Activated T-cell treated with anti-CD3 and anti-CD28 coated beads, Interleukin-2, amount 50 U/mL, for 24 hours (primary cell): ENCODE measurements around the gene CBFB.

Experiments used
- DNase-seq: peaks from one replicate; pipeline ENCODE4 v3.0.0-alpha.2; 2020
- H3K27ac Mint-ChIP-seq: 2 replicates; pipeline ENCODE4 v1.8.0; 2020; ENCODE audit warnings: mild to moderate bottlenecking, mixed read lengths
- H3K27me3 Mint-ChIP-seq: 2 replicates; pipeline ENCODE4 v1.8.0; 2020; ENCODE audit warnings: mixed read lengths
- H3K36me3 Mint-ChIP-seq: 2 replicates; pipeline ENCODE4 v1.8.0; 2020; ENCODE audit warnings: low read depth, mixed read lengths
- H3K4me1 Mint-ChIP-seq: 2 replicates; pipeline ENCODE4 v1.8.0; 2020; ENCODE audit warnings: low read depth, mixed read lengths
- H3K4me3 Mint-ChIP-seq: 2 replicates; pipeline ENCODE4 v1.8.0; 2020; ENCODE audit warnings: mild to moderate bottlenecking, moderate library complexity, mixed read lengths
- H3K9me3 Mint-ChIP-seq: 2 replicates; pipeline ENCODE4 v1.8.0; 2020; ENCODE audit warnings: mixed read lengths

Gene CBFB

DNA sequence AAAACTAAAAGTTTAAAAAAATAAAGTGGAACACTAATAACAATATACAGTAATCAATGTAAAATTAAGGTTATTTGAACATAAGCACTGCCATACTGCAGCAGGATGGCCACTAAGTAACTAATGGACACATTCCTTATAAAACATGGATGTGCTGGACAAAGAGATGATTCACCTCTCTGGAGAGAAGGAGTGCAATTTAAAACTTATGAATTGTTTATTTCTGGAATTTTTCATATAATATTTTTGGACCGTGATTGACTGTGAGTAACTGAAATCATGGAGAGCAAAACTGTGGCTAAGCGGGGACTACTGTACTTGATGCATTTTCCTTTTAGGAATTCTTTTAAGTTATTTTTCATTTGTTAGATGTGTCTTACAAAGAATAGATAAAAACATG, 21.8 kb downstream of the CBFB start:
- no peak for DNase-seq
- peaks cover 42% of the 10 kb centered on the region for H3K4me1 Mint-ChIP-seq
- H3K27me3 Mint-ChIP-seq: no peaks in the 10 kb centered on the region
- H3K27ac Mint-ChIP-seq: no peak overlapping the region
- H3K4me3 Mint-ChIP-seq: no peak overlapping the region
- H3K9me3 Mint-ChIP-seq: no peaks in the 10 kb centered on the region
- peaks cover 51% of the 10 kb centered on the region for H3K36me3 Mint-ChIP-seq

DNA sequence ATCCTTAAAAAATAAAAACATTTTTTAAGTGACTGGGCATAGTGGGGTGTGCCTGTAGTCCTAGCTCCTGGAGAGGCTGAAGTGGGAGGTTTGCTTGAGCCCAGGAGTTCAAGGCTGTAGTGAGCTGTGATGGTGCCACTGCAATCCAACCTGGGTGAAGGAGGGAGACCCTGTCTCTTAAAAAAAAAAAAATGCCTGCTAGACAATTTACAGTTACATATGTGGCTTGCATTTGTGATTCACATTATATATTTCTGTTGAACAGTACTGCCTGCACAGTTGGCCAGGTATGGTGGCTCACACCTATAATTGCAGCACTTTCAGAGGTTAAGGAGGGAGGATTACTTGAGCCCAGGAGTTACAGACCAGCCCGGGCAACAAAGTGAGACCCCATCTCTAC, 23.4 kb downstream of the CBFB start:
- H3K4me3 Mint-ChIP-seq: peak overlapping the region; percentile 62
- H3K4me1 Mint-ChIP-seq: peaks cover 48% of the 10 kb centered on the region
- H3K27me3 Mint-ChIP-seq: no peaks in the 10 kb centered on the region
- peaks cover 46% of the 10 kb centered on the region for H3K36me3 Mint-ChIP-seq
- H3K27ac Mint-ChIP-seq: peak overlapping the region; percentile 97
- H3K9me3 Mint-ChIP-seq: no peaks in the 10 kb centered on the region
- DNase-seq: no peak

DNA sequence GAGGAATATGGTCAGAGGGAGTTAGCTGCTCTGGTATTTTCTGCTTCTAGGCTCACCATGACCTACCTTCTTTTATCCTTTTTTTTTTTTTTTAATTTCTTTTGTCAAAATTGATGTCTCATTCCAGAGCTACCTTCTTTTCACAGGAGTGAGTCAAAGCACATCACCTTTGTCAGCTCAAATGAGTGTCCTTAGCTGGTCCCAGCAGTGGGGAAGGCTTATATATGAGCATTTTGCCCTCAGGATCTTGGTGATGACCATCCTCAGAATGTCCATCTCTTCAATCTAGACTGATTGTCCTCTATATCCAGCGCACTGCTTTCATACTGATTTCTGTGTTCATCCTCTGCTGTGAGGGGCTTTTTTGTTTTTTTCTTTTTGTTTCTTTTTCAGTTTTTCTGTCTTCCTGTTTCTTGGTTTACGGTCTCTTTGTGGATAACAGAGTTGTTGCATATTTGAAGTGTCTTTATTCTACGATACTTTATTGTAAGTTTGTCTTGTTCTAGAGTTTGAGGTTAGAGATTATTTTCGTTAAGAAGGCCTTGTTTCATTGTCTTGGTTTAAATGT, 24.9 kb downstream of the CBFB start:
- peaks cover 60% of the 10 kb centered on the region for H3K4me1 Mint-ChIP-seq
- peaks cover 49% of the 10 kb centered on the region for H3K36me3 Mint-ChIP-seq
- no peaks in the 10 kb centered on the region for H3K27me3 Mint-ChIP-seq
- H3K9me3 Mint-ChIP-seq: no peaks in the 10 kb centered on the region
- H3K4me3 Mint-ChIP-seq: peak overlapping the region; percentile 62
- peak overlapping the region; percentile 97 for H3K27ac Mint-ChIP-seq
- DNase-seq: no peak

DNA sequence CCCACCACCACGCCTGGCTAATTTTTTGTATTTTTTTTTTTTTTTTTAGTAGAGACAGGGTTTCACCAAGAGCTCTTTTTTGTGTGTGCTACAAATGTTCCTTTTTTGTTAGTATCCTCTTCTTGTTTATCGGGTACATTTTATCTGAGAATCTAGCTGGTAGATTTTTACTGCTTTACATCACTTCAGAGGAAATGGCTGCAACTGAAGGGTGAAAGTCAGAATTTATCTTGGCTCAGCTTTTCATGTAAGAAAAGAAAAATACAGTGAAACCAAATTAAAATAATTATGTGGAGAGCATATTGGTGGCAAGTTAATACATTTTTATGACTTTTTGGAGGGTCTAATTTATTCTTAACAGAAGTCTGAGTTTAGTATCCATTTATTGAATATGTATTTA, 26.0 kb downstream of the CBFB start:
- H3K36me3 Mint-ChIP-seq: peaks cover 55% of the 10 kb centered on the region
- peak overlapping the region; percentile 23 for H3K4me3 Mint-ChIP-seq
- no peaks in the 10 kb centered on the region for H3K27me3 Mint-ChIP-seq
- peak overlapping the region; percentile 97 for H3K27ac Mint-ChIP-seq
- DNase-seq: no peak
- no peaks in the 10 kb centered on the region for H3K9me3 Mint-ChIP-seq
- H3K4me1 Mint-ChIP-seq: peaks cover 64% of the 10 kb centered on the region

DNA sequence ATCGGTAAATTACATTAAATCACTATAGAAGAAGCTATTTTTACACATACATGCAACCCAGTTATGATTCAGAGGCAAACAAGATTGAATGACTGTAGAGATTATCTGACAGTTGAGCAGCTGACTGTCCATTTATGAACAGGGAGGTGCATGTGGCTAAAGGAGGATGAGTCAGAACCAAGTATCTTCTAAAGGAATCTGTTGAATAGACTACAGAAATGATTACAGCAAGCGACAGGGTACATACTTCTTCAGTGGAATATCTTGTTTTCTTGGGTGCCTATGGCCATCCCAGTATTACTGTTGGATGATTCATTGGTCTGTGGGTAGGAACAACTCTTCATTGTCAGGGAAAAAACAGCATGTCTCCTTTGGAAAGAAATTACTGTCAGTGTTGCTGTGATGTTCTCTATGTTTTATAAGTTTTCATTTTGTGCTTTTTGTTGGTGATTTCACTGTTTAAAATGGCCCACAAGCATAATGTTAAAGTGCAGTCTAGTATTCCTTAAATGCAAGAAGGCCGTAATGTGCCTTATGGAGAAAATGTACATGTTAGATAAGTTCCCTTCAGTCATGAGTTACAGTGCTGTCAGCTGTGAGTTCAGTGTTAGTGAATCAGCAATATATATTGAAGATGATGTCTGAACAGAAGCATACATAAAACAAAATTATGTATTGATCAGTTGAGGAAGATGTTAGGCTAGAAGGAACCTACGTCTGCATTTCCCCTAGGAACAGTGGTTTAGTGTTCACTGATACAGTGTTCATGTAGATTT, 27.0 kb downstream of the CBFB start:
- Mint-ChIP-seq H3K4me3 (peak overlapping the region; percentile 47), H3K27me3 (no peaks in the 10 kb centered on the region), H3K9me3 (no peaks in the 10 kb centered on the region), H3K36me3 (peaks cover 59% of the 10 kb centered on the region), H3K4me1 (peaks cover 67% of the 10 kb centered on the region), H3K27ac (peak overlapping the region; percentile 97)
- no peak for DNase-seq

DNA sequence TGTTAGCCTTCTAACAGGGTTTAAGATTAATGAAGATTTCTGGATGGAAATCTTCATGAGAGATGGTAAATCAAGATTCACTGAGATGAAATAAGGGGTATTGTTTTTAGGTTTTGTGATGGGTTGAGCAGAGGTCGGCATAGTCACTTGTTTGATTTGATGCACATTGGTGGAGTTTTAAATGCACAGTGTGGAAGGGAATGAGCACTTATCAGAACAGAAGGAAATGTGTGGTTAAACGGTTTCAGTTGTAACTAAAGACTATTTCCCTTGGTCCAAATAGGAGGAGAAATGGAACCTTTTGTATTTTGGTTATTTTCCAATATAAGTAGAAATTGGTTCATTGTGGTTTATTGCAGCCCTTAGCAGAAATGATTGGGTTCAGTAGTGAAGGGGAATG, 34.1 kb downstream of the CBFB start:
- peak overlapping the region; percentile 29 for H3K27ac Mint-ChIP-seq
- peaks cover 56% of the 10 kb centered on the region for H3K36me3 Mint-ChIP-seq
- H3K9me3 Mint-ChIP-seq: no peaks in the 10 kb centered on the region
- DNase-seq: no peak
- H3K4me1 Mint-ChIP-seq: peaks cover 27% of the 10 kb centered on the region
- H3K4me3 Mint-ChIP-seq: no peak overlapping the region
- no peaks in the 10 kb centered on the region for H3K27me3 Mint-ChIP-seq

DNA sequence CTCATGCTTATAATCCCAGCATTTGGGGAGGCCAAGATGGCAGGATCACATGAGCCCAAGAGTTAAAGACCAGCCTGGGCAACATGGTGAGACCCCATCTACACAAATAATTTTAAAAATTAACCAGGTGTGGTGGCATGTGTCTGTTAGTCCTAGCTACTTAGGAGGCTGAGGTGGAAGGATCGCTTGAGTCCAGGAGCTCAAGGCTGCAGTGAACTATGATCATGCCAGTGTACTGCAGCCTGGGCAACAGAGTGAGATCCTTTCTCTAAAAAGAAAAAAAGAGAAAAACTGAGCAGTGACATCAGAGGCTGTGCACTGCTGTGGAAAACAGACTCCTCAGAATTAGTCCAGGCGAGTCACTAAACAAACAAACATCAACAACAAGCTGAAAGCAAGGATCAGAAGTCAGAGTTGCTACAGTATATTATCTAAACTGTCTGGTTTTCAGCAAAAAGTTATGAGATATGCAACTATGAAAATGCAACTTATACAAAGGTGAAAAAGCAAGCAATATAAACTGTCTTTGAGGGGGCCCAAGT, 39.3 kb downstream of the CBFB start:
- no peak overlapping the region for H3K4me3 Mint-ChIP-seq
- H3K36me3 Mint-ChIP-seq: peaks cover 68% of the 10 kb centered on the region
- H3K27me3 Mint-ChIP-seq: no peaks in the 10 kb centered on the region
- DNase-seq: no peak
- H3K4me1 Mint-ChIP-seq: peaks cover 5% of the 10 kb centered on the region
- no peaks in the 10 kb centered on the region for H3K9me3 Mint-ChIP-seq
- H3K27ac Mint-ChIP-seq: peak overlapping the region; percentile 5

DNA sequence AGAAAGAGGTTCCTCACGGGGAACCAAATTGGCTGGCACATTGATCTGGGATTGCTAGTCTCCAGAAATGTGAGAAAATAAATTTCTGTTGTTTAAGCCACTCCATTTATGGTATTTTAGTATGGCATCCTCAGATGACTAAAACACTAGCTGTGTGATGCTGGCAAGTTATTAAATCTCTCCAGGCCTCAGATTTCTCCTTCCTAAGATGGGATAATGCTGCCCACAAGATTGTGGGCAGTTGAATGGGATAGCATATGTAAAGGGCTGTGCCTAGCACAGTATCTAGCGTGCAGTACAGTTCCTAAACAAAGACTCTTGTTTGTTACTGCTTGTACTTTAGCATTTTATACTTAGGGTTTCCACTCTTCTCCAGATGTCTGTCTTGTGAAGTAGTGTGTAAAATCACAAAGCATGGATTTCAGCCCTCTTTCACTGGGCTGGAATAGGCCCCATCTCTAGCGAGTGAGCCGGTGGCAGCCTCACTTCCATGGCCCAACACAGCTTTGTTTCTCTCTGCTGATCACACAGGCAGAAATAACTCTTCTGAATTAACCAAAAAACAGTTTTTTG, 42.6 kb downstream of the CBFB start:
- no peaks in the 10 kb centered on the region for H3K27me3 Mint-ChIP-seq
- DNase-seq: no peak
- no peak overlapping the region for H3K27ac Mint-ChIP-seq
- no peaks in the 10 kb centered on the region for H3K9me3 Mint-ChIP-seq
- H3K4me3 Mint-ChIP-seq: no peak overlapping the region
- H3K36me3 Mint-ChIP-seq: peaks cover 86% of the 10 kb centered on the region
- peaks cover under 1% of the 10 kb centered on the region for H3K4me1 Mint-ChIP-seq

DNA sequence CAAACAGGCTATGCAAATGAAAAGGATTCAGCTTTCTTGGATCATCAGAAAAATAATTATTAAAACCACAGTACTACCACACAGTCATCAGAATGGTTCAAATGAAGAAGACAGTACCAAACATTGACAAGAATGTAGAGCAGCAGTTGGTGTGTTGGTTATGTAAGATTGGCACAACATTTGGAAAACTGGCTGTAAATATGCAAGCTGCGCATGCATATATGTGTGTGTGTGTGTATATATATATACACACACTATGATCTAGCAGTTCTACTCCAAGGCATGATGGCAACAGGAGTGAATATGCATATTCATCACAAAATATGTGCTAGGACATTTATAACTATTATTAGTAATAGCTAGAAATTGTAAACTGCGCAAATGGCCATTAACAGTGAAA, 46.4 kb downstream of the CBFB start:
- Mint-ChIP-seq H3K36me3 (peaks cover 80% of the 10 kb centered on the region), H3K4me3 (no peak overlapping the region), H3K27ac (no peak overlapping the region)

DNA sequence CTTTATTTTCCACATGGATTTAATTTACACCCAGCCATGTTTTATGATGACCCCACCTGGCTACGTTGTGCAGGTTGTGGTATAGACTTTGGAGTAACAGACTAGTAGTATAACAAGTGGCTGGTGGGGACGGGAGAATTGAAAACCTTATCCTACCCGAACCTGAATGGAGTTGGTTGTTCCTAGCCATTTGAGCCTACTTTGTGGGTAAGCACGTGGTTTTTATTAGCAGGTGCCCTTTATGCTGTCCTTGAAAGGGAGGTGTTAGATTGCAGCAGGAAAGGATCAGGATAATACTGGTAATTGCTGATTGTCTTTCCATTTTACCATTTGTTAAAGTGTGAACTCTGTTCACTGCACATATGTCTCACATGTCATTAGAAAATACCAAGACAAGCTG, 48.9 kb downstream of the CBFB start:
- Mint-ChIP-seq H3K9me3 (no peaks in the 10 kb centered on the region), H3K27ac (peak overlapping the region; percentile 33), H3K4me1 (peaks cover 3% of the 10 kb centered on the region)

More for the DNA sequence above, 46.4 kb downstream of the CBFB start:
- Mint-ChIP-seq H3K27me3 (no peaks in the 10 kb centered on the region), H3K4me1 (no peaks in the 10 kb centered on the region), H3K9me3 (no peaks in the 10 kb centered on the region)
- DNase-seq: no peak

DNA sequence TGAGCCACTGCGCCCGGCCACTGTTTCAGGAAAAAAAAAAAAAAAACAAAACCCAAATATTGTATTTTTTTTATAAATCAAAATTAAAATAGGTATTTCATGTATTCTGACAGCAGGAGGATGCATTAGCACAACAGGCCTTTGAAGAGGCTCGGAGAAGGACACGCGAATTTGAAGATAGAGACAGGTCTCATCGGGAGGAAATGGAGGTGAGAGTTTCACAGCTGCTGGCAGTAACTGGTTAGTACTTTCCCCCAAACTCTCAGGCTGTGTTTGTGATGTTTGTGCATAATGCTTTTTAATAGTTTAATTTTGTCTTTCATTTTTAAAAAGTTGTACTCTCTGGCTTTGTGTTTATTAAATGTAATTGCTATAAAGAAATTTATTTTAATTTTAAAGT, 53.2 kb downstream of the CBFB start:
- Mint-ChIP-seq H3K27ac (no peak overlapping the region), H3K4me3 (no peak overlapping the region), H3K4me1 (peaks cover 7% of the 10 kb centered on the region), H3K9me3 (no peaks in the 10 kb centered on the region), H3K27me3 (no peaks in the 10 kb centered on the region), H3K36me3 (peaks cover 65% of the 10 kb centered on the region)
- DNase-seq: no peak

More for the DNA sequence above, 48.9 kb downstream of the CBFB start:
- Mint-ChIP-seq H3K27me3 (no peaks in the 10 kb centered on the region), H3K4me3 (no peak overlapping the region), H3K36me3 (peaks cover 73% of the 10 kb centered on the region)
- no peak for DNase-seq

DNA sequence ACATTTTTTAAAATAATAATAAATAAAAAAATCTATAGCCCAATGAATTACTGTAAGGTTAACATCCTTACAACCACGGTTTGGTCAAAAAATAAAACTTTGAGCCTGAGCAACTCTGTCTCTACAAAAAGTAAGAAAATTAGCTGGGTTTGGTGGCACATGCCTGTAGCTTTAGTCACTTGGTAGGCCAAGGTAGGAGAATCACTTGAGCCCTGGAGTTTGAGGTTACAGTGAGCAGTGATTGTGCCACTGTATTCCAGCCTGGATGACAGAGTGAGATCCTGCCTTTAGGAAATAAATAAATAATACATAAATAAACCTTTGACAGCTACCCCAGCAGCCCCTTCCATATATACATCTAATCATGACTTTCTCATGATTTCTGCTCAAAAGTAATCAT, 53.9 kb downstream of the CBFB start:
- Mint-ChIP-seq H3K9me3 (no peaks in the 10 kb centered on the region), H3K4me1 (peaks cover 8% of the 10 kb centered on the region), H3K27ac (no peak overlapping the region), H3K27me3 (no peaks in the 10 kb centered on the region), H3K36me3 (peaks cover 61% of the 10 kb centered on the region), H3K4me3 (no peak overlapping the region)
- no peak for DNase-seq

DNA sequence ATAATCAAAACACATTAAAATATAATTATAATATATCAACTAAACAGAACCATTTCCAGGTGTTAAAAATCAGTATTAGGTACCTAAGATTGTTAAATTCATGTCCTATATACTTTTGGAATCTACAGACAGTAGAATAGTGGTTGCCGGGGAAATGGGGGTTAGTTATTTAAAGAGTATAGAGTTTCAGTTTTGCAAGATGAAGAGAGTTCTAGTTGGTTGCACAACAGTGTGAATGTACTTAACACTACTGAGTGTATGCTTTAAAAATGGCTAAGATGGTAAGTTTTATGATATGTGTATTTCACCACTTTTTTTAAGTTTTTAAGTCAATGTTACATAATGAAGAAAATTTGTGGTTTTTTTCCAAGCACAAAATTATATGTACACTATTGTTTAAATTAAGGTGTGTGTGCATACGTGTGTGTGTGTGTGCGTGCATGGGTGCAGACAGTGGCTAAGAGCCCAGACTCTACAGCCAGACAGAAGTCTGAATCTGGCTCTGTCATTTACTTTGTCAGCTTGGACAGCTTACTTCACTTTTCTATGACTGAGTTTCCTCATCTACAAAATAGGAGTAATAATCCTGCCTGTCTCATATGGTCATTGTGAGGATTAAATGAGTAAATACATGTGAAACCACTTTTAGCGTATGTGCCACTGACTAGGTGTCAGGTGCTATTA, 55.5 kb downstream of the CBFB start:
- Mint-ChIP-seq H3K27me3 (no peaks in the 10 kb centered on the region), H3K27ac (no peak overlapping the region), H3K4me3 (no peak overlapping the region), H3K36me3 (peaks cover 58% of the 10 kb centered on the region), H3K9me3 (no peaks in the 10 kb centered on the region), H3K4me1 (peaks cover 14% of the 10 kb centered on the region)
- DNase-seq: no peak

DNA sequence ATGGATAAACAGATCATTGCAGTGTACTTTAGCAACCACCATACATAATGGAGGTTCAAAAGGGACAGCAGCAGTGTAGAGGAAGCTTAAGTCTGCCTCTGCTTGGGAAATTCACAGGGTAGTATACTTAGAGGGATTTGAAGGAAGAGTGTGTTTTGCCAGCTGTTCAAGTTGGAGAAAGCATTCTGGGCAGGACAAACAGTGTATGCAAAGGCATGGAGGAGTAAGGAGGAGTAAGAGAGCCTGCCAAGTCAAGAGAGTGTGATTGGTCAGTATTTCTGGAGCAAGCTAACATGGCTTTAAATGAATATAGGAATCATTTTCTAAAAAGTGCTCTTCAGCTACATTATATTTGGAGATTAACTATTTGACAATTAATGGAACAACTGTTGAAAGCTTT, 57.9 kb downstream of the CBFB start:
- no peak for DNase-seq
- Mint-ChIP-seq H3K36me3 (peaks cover 54% of the 10 kb centered on the region), H3K4me3 (no peak overlapping the region), H3K4me1 (peaks cover 13% of the 10 kb centered on the region), H3K27ac (no peak overlapping the region), H3K27me3 (no peaks in the 10 kb centered on the region), H3K9me3 (no peaks in the 10 kb centered on the region)
